ENCODE results near the gene METTL6.
A peak's percentile ranks its signal among the peaks of the same experiment; 100 is the strongest.

Gene METTL6

DNA sequence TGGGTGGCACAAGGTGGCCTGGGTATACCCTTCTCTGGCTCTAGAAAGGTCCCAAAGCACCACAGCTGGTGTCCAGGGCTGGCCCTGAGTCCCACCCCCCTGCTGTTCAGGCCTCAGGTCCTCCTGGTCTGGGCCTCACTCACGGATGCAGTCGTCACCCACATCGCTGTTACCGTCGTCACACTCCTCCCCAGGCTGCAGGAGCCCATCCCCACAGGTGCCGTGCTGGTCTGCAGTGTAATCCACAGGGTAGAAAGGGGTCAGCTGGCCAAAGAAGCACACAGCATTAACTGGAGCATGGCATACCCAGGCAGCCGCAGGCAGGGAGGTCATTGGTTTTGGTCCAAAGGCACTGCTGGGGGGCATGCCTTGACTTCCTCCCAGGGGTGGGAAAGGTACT is 28.4 kb upstream of the METTL6 start:
- CTCF ChIA-PET, result no interaction called here
- H3K4me3 Mint-ChIP-seq, result no peak overlapping the region
- peaks cover 4% of the 10 kb centered on the region for H3K27me3 Mint-ChIP-seq
- H3K4me1 Mint-ChIP-seq, result peaks cover 14% of the 10 kb centered on the region
- H3K9me3 Mint-ChIP-seq, result no peaks in the 10 kb centered on the region
- H3K27ac Mint-ChIP-seq, result peak overlapping the region; percentile 11
- peaks cover 2% of the 10 kb centered on the region for H3K36me3 Mint-ChIP-seq
- no peak for DNase-seq

DNA sequence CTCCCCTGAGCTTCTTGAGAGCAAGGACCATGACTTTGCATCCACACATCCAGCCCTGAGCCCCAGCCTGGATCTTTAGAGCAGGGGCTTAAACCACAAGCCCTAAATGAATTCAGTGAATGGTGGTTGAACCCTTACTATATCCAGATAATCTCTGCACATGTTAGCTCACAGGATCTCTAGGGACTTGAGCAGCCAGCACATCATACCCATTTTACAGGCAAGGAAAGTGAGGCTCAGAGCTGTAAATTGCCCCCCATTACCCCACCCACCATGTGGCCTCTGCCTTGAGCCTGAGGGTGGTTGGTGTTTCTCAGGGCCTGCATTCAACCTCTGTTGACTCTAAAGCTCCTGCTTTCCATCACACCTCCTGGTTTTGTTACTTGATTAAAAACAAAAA is 27.6 kb upstream of the METTL6 start:
- Mint-ChIP-seq H3K27ac (no peak overlapping the region), H3K36me3 (peaks cover 2% of the 10 kb centered on the region), H3K4me3 (no peak overlapping the region), H3K4me1 (peaks cover 6% of the 10 kb centered on the region), H3K9me3 (no peaks in the 10 kb centered on the region), H3K27me3 (peaks cover 4% of the 10 kb centered on the region)
- CTCF ChIA-PET, result interaction anchor here (1.1 kb wide), 2 partner anchors 50 to 102 kb away, joined by 3 to 4 read pairs; no protein-coding TSS in a partner anchor
- no peak for DNase-seq

DNA sequence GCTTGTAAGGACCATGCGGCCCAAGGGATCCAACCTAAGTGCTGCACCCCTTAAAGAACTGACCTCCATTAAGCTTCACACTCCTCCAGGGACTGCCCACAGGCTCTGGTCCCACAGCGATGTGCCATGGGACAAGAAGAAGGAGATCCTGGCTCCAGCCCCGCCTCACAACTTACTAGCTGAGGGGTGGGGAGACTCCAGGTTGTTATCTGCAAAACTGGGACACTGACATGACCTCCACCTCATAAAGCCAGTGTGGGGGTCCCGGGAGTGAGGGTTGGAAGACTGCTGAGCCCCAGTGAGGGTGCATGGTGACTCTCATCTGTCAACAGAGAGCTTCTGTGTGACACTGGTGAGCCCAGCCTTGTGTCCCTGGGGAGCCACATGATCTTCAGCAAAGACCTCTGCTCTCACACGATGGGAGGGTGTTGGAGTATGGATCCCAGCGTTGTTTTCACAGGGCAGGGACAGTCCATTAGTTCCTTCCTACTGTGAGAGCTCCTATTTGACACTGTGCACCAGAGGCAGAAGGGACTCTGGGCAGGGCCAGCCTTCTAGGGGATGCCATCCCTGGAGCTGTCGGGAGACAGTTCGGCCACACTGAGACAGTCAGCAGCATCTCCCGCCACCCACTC is 26.8 kb upstream of the METTL6 start:
- H3K4me3 Mint-ChIP-seq, result no peak overlapping the region
- no peak overlapping the region for H3K27ac Mint-ChIP-seq
- no peak for DNase-seq
- H3K27me3 Mint-ChIP-seq, result peaks cover 4% of the 10 kb centered on the region
- CTCF ChIA-PET, result interaction anchor here (1.1 kb wide), 2 partner anchors 49 to 102 kb away, joined by 3 to 4 read pairs; no protein-coding TSS in a partner anchor
- H3K9me3 Mint-ChIP-seq, result no peaks in the 10 kb centered on the region
- peaks cover 2% of the 10 kb centered on the region for H3K36me3 Mint-ChIP-seq
- H3K4me1 Mint-ChIP-seq, result peaks cover 4% of the 10 kb centered on the region

DNA sequence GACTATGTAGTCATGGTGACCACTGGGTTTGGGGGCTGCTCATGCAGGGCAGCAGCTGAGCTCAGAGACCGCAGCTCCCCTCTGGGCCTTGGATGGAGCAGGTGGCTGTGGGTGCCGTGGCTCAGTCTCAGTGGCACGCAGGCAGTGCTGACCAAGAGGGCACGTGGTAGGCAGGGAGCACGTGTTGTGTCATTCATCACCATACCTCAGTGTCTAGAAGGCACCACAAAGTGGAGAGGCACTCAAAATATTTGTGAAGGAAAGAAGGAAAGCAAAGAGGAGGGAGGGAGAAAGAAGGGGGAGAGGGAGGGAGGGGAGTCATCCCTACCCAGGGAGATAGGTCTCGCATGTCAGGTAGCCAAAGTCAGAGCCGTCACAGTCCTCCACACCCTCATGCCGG is 26.2 kb upstream of the METTL6 start:
- Mint-ChIP-seq H3K4me3 (no peak overlapping the region), H3K27me3 (peaks cover 4% of the 10 kb centered on the region), H3K27ac (no peak overlapping the region), H3K36me3 (peaks cover 2% of the 10 kb centered on the region), H3K9me3 (no peaks in the 10 kb centered on the region), H3K4me1 (peaks cover 4% of the 10 kb centered on the region)
- no peak for DNase-seq
- CTCF ChIA-PET, result no interaction called here

- CTCF ChIA-PET, result no interaction called here
- H3K27ac Mint-ChIP-seq, result no peak overlapping the region
- no peaks in the 10 kb centered on the region for H3K36me3 Mint-ChIP-seq
- peaks cover 4% of the 10 kb centered on the region for H3K27me3 Mint-ChIP-seq
- no peak for DNase-seq
- no peaks in the 10 kb centered on the region for H3K4me1 Mint-ChIP-seq
- H3K4me3 Mint-ChIP-seq, result no peak overlapping the region
- H3K9me3 Mint-ChIP-seq, result no peaks in the 10 kb centered on the region
These were observed 25.6 kb upstream of the METTL6 start for GRCh38 chr3:15452961-15453360.

DNA sequence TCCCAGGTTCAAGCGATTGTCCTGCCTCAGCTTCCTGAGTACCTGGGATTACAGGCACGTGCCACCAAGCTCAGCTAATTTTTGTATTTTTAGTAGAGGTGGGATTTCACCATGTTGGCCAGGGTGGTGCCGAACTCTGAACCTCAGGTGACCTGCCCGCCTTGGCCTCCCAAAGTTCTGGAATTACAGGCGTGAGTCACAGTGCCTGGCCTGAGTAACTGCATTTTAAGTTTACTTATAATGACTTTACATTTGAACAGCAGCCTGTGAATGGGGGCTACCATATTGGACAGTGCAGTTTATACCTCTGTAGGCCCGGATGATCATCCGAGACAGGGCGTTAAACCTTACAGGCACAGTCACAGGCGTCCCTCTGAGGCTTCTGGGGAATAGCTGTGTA is 24.8 kb upstream of the METTL6 start:
- CTCF ChIA-PET, result interaction anchor here (0.8 kb wide), 1 partner anchor 12 kb away, joined by 4 read pairs; no protein-coding TSS in a partner anchor
- no peak for DNase-seq

GRCh38 chr3:15451216-15452113 is 24.1 kb upstream of the METTL6 start:
- Mint-ChIP-seq H3K4me1 (no peaks in the 10 kb centered on the region), H3K36me3 (no peaks in the 10 kb centered on the region), H3K4me3 (no peak overlapping the region), H3K27ac (no peak overlapping the region), H3K27me3 (peaks cover 3% of the 10 kb centered on the region), H3K9me3 (no peaks in the 10 kb centered on the region)
- CTCF ChIA-PET, result interaction anchor here (0.8 kb wide), 1 partner anchor 13 kb away, joined by 4 read pairs; no protein-coding TSS in a partner anchor
- no peak for DNase-seq

More for the DNA sequence above, 24.8 kb upstream of the METTL6 start:
- Mint-ChIP-seq H3K9me3 (no peaks in the 10 kb centered on the region), H3K4me3 (no peak overlapping the region), H3K27me3 (peaks cover 4% of the 10 kb centered on the region), H3K36me3 (no peaks in the 10 kb centered on the region), H3K4me1 (no peaks in the 10 kb centered on the region), H3K27ac (no peak overlapping the region)

DNA sequence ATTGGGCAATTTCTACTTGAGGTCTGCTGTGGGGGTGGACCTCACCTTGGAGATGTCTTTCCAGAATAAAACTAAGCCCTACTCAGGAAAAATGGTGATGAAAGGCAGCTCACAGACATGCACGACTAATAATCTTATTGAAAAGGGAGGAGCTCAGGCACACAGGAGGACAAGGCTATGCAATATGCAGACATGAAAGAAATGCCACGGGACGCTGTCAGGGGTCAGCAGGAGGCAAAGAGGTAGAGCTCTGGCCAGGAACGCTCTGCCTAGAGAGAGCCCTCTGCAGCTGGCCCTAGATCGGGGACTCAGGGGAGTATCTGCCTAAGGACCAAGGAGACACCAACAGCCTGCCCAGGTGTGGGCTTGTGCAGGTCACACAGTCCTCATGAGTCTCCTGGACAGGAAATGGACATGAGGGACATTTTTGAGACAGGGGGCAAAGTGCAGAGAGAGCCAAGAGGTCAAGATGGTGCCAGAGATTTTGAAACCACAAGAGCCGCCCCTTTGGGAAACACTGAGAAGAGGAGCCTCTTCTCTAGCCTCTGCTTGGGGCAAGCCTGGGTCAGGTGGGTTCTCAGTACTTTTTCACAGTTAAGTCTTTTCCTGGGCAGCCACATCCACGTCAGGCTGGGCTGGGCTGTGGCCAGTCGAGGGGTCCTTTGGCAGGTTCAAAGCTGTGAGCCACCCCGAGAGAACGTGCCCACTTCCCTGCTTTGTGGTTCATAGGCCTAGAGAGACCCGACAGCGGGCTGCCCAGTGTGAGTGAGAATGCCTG is 23.3 kb upstream of the METTL6 start:
- no peak for DNase-seq
- Mint-ChIP-seq H3K4me3 (no peak overlapping the region), H3K9me3 (no peaks in the 10 kb centered on the region), H3K36me3 (no peaks in the 10 kb centered on the region), H3K4me1 (no peaks in the 10 kb centered on the region), H3K27ac (no peak overlapping the region), H3K27me3 (no peaks in the 10 kb centered on the region)
- CTCF ChIA-PET, result no interaction called here

GRCh38 chr3:15449489-15450224 is 22.3 kb upstream of the METTL6 start:
- Mint-ChIP-seq H3K4me1 (no peaks in the 10 kb centered on the region), H3K27ac (no peak overlapping the region), H3K4me3 (no peak overlapping the region), H3K27me3 (no peaks in the 10 kb centered on the region), H3K9me3 (no peaks in the 10 kb centered on the region), H3K36me3 (peaks cover 2% of the 10 kb centered on the region)
- CTCF ChIA-PET, result no interaction called here
- DNase-seq, result no peak

- Mint-ChIP-seq H3K9me3 (no peaks in the 10 kb centered on the region), H3K27ac (no peak overlapping the region), H3K4me1 (peaks cover 18% of the 10 kb centered on the region), H3K4me3 (no peak overlapping the region), H3K36me3 (peaks cover 49% of the 10 kb centered on the region), H3K27me3 (no peaks in the 10 kb centered on the region)
- CTCF ChIA-PET, result no interaction called here
- DNase-seq, result no peak
These were observed 16.6 kb upstream of the METTL6 start for GRCh38 chr3:15443826-15444524.

GRCh38 chr3:15440891-15441290 is 13.5 kb upstream of the METTL6 start:
- no peak for DNase-seq
- H3K4me3 Mint-ChIP-seq, result no peak overlapping the region
- H3K4me1 Mint-ChIP-seq, result peaks cover 18% of the 10 kb centered on the region
- no peaks in the 10 kb centered on the region for H3K9me3 Mint-ChIP-seq
- CTCF ChIA-PET, result interaction anchor here (1.2 kb wide), 1 partner anchor 10 kb away, joined by 3 read pairs; no protein-coding TSS in a partner anchor
- H3K27ac Mint-ChIP-seq, result peak overlapping the region; percentile 61
- peaks cover 77% of the 10 kb centered on the region for H3K36me3 Mint-ChIP-seq
- H3K27me3 Mint-ChIP-seq, result no peaks in the 10 kb centered on the region

DNA sequence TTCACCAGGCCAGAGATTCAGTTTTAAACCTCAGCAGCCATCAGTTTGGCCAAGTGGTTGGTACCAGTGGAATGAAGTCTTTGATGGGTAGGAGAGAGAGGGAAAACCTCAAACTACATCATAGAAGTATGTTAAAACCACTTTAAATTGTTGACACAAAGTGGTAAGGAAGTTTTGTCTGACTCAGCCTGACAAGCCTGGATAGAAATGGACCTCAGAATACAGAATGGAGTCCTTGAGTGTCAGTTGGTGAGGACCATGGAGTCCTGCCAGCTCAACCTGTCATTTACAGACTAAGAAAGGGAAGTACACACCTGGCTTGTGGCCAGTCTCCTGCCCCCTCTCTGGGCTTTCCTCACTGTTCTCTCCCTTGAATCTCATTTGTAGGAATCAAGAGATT is 12.1 kb upstream of the METTL6 start:
- H3K4me3 Mint-ChIP-seq, result no peak overlapping the region
- no peaks in the 10 kb centered on the region for H3K9me3 Mint-ChIP-seq
- H3K36me3 Mint-ChIP-seq, result peaks cover 85% of the 10 kb centered on the region
- DNase-seq, result no peak
- no peaks in the 10 kb centered on the region for H3K27me3 Mint-ChIP-seq
- peaks cover 18% of the 10 kb centered on the region for H3K4me1 Mint-ChIP-seq
- no peak overlapping the region for H3K27ac Mint-ChIP-seq
- CTCF ChIA-PET, result no interaction called here

DNA sequence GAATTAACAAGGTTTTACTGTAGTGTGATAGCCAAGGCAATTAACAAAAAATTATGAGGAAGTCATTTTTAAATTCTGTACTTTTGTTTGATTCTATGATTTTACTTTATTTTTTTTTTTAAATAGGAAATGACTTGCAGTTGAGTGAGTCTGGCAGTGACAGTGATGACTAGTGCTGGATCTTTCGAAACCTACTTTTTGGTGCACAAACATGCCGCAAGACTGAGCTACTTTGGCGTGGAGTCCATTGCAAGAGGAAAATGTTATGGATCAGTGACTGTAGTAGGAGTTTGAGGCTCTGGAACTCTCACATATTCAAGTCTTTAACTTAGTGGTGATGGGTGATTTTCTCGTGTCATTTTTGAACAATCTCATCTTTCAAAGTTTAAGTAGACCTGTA is 11.6 kb upstream of the METTL6 start:
- peaks cover 87% of the 10 kb centered on the region for H3K36me3 Mint-ChIP-seq
- no peak overlapping the region for H3K4me3 Mint-ChIP-seq
- H3K9me3 Mint-ChIP-seq, result no peaks in the 10 kb centered on the region
- H3K4me1 Mint-ChIP-seq, result peaks cover 18% of the 10 kb centered on the region
- CTCF ChIA-PET, result no interaction called here
- no peak overlapping the region for H3K27ac Mint-ChIP-seq
- no peaks in the 10 kb centered on the region for H3K27me3 Mint-ChIP-seq
- DNase-seq, result no peak
